ENCODE measurements around the gene TBKBP1. TPM values are rescaled to one million over a fixed set of nuclear protein-coding genes. Genes with fewer than 3 reads are reported as not detected.

The TBKBP1 gene
- total and polyA plus RNA-seq, 4 donors: 0.25 to 2.0 (median 1.5) TPM

DNA sequence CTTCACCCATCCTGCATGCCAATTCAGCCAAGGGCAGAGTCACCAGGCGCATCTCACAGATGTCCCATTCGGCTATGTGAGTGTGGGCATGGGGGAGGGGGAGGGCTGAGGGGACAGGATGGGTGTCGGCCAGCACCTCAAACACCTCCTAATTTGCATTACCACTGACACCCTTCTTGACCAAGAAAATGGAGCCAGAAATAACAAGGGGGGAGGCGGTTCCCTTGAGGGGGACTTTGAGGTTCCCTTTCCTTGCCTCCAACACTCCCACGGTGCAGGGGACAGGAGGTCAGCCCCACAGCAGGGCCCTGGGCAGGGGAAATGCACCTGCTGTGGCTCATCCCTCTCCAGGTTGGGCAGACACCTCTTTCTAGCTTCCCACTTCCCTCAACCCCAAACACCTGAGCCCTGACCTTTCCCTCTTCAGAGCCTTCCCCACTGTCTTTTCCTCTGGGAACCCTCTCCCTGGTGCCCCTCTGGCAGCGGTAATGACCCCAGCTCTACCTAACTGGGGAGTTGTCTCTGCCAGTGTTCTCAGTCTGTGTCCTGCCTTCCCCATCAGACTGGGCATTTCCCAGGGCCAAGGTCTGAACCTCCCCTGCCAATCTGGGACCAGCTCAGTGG, 20.9 kb downstream of the TBKBP1 start:
- Histone ChIP-seq H3K27ac (ENCODE audit: low read depth in 1 of 2, low read length in 2 of 2) (no peak overlapping the region), H3K9me3 (ENCODE audit: control insufficient read depth in 4 of 4, low read length in 3 of 4) (no peaks in the 10 kb centered on the region), H3K9ac (ENCODE audit: low read depth in 1 of 2, low read length in 2 of 2) (no peak overlapping the region), H3K4me1 (ENCODE audit: control insufficient read depth in 4 of 4, insufficient read depth in 4 of 4, low read length in 3 of 4) (peaks cover 0 to 7% (median 0%) of the 10 kb centered on the region in 4 donors), H3K36me3 (ENCODE audit: control insufficient read depth in 4 of 4, insufficient read depth in 3 of 4, low read depth in 1 of 4, low read length in 3 of 4) (no peaks in the 10 kb centered on the region), H3K27me3 (ENCODE audit: control insufficient read depth in 4 of 4, insufficient read depth in 4 of 4, low read length in 3 of 4) (no peaks in the 10 kb centered on the region), H3K4me3 (ENCODE audit: low read depth in 1 of 3, low read length in 3 of 3) (no peak overlapping the region)
- WGBS: 72% methylated on average over 6 of the region's 6 CpGs
- no peak for DNase-seq (ENCODE audit: low spot score)
- TF ChIP-seq CTCF (IDR thresholded peaks at IDR 0.05; ENCODE audit: low read depth, low read length, missing input control): no peak
- TF ChIP-seq SP1 (IDR thresholded peaks at IDR 0.05): no peak
- TF ChIP-seq FOXA1 (IDR thresholded peaks at IDR 0.05): no peak
- no peak for TF ChIP-seq ATF3 (IDR thresholded peaks at IDR 0.05)
- TF ChIP-seq TAF1 (conservative IDR thresholded peaks at IDR 0.05): no peak
- TF ChIP-seq RXRA (IDR thresholded peaks at IDR 0.05): no peak
- no peak for TF ChIP-seq MAX (IDR thresholded peaks at IDR 0.05)
- no peak for TF ChIP-seq NR2F2 (IDR thresholded peaks at IDR 0.05)
- no peak for TF ChIP-seq RAD21 (IDR thresholded peaks at IDR 0.05)
- TF ChIP-seq, protein P1, sequence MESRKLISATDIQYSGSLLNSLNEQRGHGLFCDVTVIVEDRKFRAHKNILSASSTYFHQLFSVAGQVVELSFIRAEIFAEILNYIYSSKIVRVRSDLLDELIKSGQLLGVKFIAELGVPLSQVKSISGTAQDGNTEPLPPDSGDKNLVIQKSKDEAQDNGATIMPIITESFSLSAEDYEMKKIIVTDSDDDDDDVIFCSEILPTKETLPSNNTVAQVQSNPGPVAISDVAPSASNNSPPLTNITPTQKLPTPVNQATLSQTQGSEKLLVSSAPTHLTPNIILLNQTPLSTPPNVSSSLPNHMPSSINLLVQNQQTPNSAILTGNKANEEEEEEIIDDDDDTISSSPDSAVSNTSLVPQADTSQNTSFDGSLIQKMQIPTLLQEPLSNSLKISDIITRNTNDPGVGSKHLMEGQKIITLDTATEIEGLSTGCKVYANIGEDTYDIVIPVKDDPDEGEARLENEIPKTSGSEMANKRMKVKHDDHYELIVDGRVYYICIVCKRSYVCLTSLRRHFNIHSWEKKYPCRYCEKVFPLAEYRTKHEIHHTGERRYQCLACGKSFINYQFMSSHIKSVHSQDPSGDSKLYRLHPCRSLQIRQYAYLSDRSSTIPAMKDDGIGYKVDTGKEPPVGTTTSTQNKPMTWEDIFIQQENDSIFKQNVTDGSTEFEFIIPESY (IDR thresholded peaks at IDR 0.05): no peak
- no peak for TF ChIP-seq JUND (IDR thresholded peaks at IDR 0.05)

- peaks cover 0 to 2% (median 0%) of the 10 kb centered on the region in 4 donors for H3K27me3 ChIP-seq (ENCODE audit: control insufficient read depth in 4 of 4, insufficient read depth in 4 of 4, low read length in 3 of 4)
- no peak for TF ChIP-seq MAX (IDR thresholded peaks at IDR 0.05)
- no peak for TF ChIP-seq REST (IDR thresholded peaks at IDR 0.05)
- TF ChIP-seq, protein P1 (IDR thresholded peaks at IDR 0.05): no peak
- no peak for TF ChIP-seq SP1 (IDR thresholded peaks at IDR 0.05)
- no peak for TF ChIP-seq HNF4G (IDR thresholded peaks at IDR 0.05)
- TF ChIP-seq JUND (IDR thresholded peaks at IDR 0.05): no peak
- TF ChIP-seq EGR1 (IDR thresholded peaks at IDR 0.05; ENCODE audit: low read depth in 2 of 2): no peak
- no peak for TF ChIP-seq HNF4A (conservative IDR thresholded peaks at IDR 0.05)
- TF ChIP-seq GABPA (IDR thresholded peaks at IDR 0.05 in 1 of 2, conservative IDR thresholded peaks at IDR 0.05 in 1 of 2): no peak
- no peak for TF ChIP-seq FOXA2 (IDR thresholded peaks at IDR 0.05)
- TF ChIP-seq TAF1 (conservative IDR thresholded peaks at IDR 0.05): no peak
- no peak for TF ChIP-seq FOXA1 (IDR thresholded peaks at IDR 0.05)
- no peak for TF ChIP-seq CTCF (IDR thresholded peaks at IDR 0.05; ENCODE audit: low read depth, low read length, missing input control)
These were observed 21.8 kb downstream of the TBKBP1 start for GRCh38 chr17:47715669-47716325.

More at GRCh38 chr17:47715669-47716325, 21.8 kb downstream of the TBKBP1 start:
- H3K4me1 ChIP-seq (ENCODE audit: control insufficient read depth in 4 of 4, insufficient read depth in 4 of 4, low read length in 3 of 4): peaks cover 0 to 9% (median 0%) of the 10 kb centered on the region in 4 donors
- H3K9me3 ChIP-seq (ENCODE audit: control insufficient read depth in 4 of 4, low read length in 3 of 4): no peaks in the 10 kb centered on the region
- no peak overlapping the region for H3K9ac ChIP-seq (ENCODE audit: low read depth in 1 of 2, low read length in 2 of 2)
- 73% methylated on average over 10 of the region's 10 CpGs for WGBS
- H3K36me3 ChIP-seq (ENCODE audit: control insufficient read depth in 4 of 4, insufficient read depth in 3 of 4, low read depth in 1 of 4, low read length in 3 of 4): no peaks in the 10 kb centered on the region
- no peak overlapping the region for H3K4me3 ChIP-seq (ENCODE audit: low read depth in 1 of 3, low read length in 3 of 3)
- no peak overlapping the region for H3K27ac ChIP-seq (ENCODE audit: low read depth in 1 of 2, low read length in 2 of 2)
- no peak for DNase-seq (ENCODE audit: low spot score)
